AG08396 (cell line): ENCODE results near the gene KCMF1.

Experiments
- DNase-seq: peaks from one replicate; pipeline ENCODE4 v3.0.0; 2012; ENCODE audit warnings: low spot score, mixed read lengths

Gene KCMF1

DNA sequence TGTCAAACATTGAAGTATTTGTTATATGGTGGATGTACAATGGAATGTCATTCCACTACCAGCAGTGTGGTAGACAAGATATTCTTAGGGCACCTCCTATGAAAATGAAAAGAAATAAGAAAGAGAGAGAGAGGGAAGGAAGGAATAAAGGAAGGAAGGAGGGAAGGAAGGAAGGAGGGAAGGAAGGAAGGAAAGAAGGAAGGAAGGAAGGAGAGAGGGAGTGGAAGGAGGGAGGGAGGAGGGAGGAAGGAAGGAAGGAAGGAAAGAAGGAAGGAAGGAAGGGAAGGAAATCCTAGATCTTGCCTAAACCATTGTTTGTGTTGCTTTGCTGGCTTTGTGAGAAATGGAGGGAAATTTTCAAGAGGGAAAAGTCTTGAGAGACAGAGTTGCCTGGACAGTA, 112.1 kb downstream of the KCMF1 start:
- DNase-seq, result no peak

DNA sequence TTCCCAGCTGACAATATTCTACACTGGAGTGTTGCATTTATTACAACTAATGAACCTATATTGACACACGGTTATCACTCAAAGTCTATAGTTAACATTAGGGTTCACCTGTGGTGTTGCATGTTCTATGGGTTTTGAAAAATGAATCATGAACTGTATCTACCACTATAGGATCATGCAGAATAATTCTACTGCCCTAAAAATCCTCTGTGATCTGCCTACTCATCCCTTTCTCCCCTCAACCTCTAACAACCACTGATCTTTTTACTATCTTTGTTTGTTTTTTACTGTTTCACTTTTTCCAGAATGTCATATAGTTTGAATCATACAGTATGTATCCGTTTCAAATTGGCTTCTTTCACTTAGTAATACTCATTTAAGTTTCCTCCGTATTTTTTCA, 114.6 kb downstream of the KCMF1 start:
- no peak for DNase-seq

GRCh38 chr2:85087541-85087940, 116.6 kb downstream of the KCMF1 start:
- DNase-seq, result no peak

GRCh38 chr2:85088921-85089320, 118.0 kb downstream of the KCMF1 start:
- DNase-seq, result no peak

DNA sequence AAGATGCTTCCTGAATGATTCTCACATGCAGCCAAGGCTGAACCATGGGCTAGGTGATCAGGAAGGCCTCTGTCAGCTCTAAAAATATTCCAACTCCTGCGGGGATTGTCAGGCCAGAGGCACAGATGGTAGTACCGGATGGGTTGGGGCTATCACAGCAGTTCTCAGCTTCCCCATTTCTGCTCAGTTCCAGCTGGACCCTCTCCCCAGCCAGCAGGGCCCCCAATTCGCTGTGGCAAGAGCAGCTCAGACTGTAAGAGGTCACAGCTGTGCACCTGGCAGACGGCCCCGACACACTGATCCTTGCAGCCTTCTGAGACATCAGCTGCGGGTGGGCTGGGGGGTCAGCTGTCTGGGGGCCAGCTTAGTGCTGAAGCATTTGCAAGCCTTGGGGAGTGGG, 118.6 kb downstream of the KCMF1 start:
- DNase-seq, result no peak

- DNase-seq, result no peak
Measured at GRCh38 chr2:85091838-85092237, 120.9 kb downstream of the KCMF1 start.

- DNase-seq, result no peak
Measured at GRCh38 chr2:85095094-85095493, 124.1 kb downstream of the KCMF1 start.

DNA sequence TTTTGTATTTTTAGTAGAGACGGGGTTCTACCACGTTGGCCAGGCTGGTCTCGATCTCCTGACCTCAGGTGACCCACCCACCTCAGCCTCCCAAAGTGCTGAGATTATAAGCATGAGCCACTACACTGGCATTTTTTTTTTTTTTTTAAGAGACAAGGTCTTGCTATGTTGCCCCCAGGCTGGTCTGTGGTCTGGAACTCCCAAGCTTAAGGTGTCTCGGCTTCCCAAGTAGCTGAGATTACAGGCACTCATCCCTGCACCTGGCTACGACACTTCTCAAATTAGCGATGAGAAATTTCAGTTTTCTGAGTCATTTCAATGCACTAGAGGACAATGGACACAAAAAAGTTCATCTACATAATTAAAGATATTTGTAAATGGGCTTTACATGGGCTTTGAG, 125.7 kb downstream of the KCMF1 start:
- no peak for DNase-seq

- no peak for DNase-seq
Measured at GRCh38 chr2:85104228-85104627, 133.3 kb downstream of the KCMF1 start.

- no peak for DNase-seq
Measured at GRCh38 chr2:85106489-85107180, 135.7 kb downstream of the KCMF1 start.
